ENCODE measurements around the gene C2orf72. TPM values are rescaled to one million over a fixed set of nuclear protein-coding genes. Genes with fewer than 3 reads are reported as not detected.

C2orf72 gene
- total RNA-seq, 1 experiment from 2014 or later, result not detected

DNA sequence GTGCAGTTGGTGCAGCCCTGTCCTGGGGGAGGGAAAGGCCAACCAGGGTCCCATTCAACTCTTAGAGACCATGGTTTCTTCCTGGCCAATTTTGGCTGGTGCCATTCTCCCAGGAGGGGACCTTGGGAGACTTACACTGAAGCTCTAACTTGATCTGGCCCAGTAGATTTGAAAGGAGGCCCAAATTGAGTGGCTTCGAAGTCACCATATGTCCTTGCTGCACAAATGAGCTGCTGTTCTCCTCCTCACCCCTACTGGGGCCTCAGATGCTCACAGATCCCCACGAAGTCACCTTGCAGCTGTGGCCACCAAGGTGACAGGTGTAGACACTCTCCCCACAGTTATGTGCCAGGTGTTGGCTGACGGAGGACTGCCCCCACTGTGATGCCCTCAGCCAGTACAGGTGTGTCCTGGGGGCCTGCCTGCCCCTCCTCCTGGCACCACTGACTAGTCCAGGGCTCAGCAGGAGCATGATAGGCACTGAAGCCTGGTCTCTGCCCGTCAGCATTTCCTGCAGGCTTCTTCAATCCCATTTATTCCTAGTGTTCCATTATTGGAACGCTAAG, 4.7 kb upstream of the C2orf72 start:
- H3K9me3 ChIP-seq (ENCODE audit: insufficient read depth, low read depth), result no peaks in the 10 kb centered on the region
- H3K27ac ChIP-seq, result no peak overlapping the region
- no peaks in the 10 kb centered on the region for H3K9me2 ChIP-seq (ENCODE audit: insufficient read depth)
- H3K4me2 ChIP-seq, result no peak overlapping the region
- no peak for TF ChIP-seq EZH2 (IDR thresholded peaks at IDR 0.05; ENCODE audit: low read depth)
- TF ChIP-seq, protein P1, sequence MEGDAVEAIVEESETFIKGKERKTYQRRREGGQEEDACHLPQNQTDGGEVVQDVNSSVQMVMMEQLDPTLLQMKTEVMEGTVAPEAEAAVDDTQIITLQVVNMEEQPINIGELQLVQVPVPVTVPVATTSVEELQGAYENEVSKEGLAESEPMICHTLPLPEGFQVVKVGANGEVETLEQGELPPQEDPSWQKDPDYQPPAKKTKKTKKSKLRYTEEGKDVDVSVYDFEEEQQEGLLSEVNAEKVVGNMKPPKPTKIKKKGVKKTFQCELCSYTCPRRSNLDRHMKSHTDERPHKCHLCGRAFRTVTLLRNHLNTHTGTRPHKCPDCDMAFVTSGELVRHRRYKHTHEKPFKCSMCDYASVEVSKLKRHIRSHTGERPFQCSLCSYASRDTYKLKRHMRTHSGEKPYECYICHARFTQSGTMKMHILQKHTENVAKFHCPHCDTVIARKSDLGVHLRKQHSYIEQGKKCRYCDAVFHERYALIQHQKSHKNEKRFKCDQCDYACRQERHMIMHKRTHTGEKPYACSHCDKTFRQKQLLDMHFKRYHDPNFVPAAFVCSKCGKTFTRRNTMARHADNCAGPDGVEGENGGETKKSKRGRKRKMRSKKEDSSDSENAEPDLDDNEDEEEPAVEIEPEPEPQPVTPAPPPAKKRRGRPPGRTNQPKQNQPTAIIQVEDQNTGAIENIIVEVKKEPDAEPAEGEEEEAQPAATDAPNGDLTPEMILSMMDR (conservative IDR thresholded peaks at IDR 0.05), result no peak
- no peak overlapping the region for H3K4me3 ChIP-seq
- intact Hi-C loops (cut with micrococcal nuclease; ENCODE audit: unreplicated experiment), result no loop called here
- H3K79me2 ChIP-seq (ENCODE audit: low read depth), result no peaks in the 10 kb centered on the region
- H2AFZ ChIP-seq, result no peak overlapping the region
- H3K36me3 ChIP-seq (ENCODE audit: low read depth), result no peaks in the 10 kb centered on the region
- H4K20me1 ChIP-seq (ENCODE audit: insufficient read depth), result no peaks in the 10 kb centered on the region
- H3F3A ChIP-seq (ENCODE audit: insufficient read depth, low read depth), result no peaks in the 10 kb centered on the region
- no peaks in the 10 kb centered on the region for H3K4me1 ChIP-seq (replicated peaks; ENCODE audit: insufficient read depth)
- BruUV-seq (replicated peaks), result no TSS peak
- ChIA-PET CTCF (no interaction called here), POLR2A (ENCODE audit: unreplicated experiment) (no interaction called here)
- H3K27me3 ChIP-seq (ENCODE audit: insufficient read depth, low read depth), result peaks cover 9% of the 10 kb centered on the region; the same call in 1 of the 2 replicates
- no peak for DNase-seq

DNA sequence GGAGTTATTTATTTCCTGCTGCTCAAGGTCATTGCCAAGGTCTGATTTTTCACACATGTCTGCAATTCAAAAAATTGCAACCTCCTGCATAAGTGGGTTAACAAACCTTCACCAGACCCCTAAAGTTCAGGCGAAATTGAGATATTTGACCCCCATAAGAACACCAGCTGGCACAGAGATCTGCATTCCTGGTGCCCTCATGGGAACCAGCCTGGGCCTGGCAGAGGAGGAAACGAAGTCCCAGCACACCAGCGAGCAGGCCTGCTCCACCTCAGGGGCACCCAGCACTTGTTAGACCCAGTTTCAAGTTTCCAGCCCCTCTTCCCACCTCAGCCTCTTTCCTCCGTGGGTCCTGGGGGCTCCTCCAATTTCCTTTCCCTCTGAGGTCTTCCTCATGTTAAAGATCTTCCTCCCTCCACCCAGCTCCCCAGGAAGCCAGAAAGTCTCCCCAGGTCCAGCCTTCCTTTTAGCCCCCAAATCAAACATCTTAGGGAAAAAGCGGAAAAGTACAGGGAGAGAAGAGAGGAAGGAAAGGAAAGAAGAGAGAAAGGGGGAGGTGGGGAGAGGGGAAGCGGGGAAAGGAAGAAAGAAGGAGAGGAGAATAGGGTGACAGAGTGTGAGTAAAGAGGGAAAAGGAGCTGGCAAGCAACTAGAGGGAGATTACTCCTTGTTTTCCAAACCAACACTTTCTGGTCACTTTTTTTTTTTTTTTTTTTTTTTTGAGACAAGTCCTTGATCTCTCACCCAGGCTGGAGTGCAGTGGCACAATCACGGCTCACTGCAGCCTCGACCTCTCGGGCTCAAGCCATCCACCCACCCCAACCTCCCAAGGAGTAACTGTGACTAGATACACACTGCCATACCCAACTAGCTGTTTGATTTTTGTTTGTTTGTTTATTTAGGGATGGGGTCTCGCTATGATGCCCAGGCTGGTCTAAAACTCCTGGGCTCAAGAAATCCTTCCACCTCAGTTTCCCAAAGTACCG, 3.9 kb upstream of the C2orf72 start:
- Histone ChIP-seq H3K9me2 (ENCODE audit: insufficient read depth) (no peaks in the 10 kb centered on the region), H2AFZ (no peak overlapping the region), H3K4me1 (replicated peaks; ENCODE audit: insufficient read depth) (no peaks in the 10 kb centered on the region), H3K9me3 (ENCODE audit: insufficient read depth, low read depth) (no peaks in the 10 kb centered on the region), H3K4me2 (no peak overlapping the region), H3F3A (ENCODE audit: insufficient read depth, low read depth) (no peaks in the 10 kb centered on the region), H4K20me1 (ENCODE audit: insufficient read depth) (no peaks in the 10 kb centered on the region), H3K79me2 (ENCODE audit: low read depth) (no peaks in the 10 kb centered on the region), H3K4me3 (no peak overlapping the region), H3K36me3 (ENCODE audit: low read depth) (no peaks in the 10 kb centered on the region), H3K27me3 (ENCODE audit: insufficient read depth, low read depth) (peaks cover 9% of the 10 kb centered on the region; the same call in 1 of the 2 replicates), H3K27ac (no peak overlapping the region)
- CTCF ChIA-PET, result no interaction called here
- intact Hi-C loops (cut with micrococcal nuclease; ENCODE audit: unreplicated experiment), result no loop called here
- DNase-seq, result no peak
- TF ChIP-seq, protein P1 (conservative IDR thresholded peaks at IDR 0.05), result no peak
- TF ChIP-seq EZH2 (IDR thresholded peaks at IDR 0.05; ENCODE audit: low read depth), result no peak
- POLR2A ChIA-PET (ENCODE audit: unreplicated experiment), result no interaction called here
- BruUV-seq (replicated peaks), result no TSS peak

DNA sequence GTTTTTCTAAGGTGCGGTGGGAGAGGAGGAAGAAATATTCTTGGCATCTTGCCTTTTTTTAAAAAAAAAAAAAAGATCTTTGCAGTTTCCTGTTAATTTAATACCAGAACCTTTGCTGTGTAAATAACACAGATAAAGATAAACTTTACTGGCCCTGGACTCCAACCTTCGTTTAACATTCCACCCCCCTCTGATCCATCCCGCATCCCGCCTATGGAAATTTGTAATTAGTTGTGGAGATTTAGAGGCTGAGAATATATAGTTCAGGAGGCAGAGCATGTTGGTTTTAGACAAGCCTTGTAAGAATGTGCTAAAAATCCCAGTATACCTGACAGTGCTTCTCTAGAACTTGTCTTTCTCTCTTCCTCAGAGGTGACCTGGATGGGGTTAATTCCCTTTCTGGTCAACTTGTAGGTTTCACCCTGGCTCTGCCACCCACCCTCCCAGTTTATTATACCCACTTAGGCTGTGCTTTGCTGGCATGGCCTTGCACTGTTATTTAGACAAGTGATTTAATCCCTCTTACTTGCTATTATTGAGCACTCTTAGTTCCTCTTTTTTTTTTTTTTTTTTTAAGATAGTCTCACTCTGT, 2.9 kb upstream of the C2orf72 start:
- Histone ChIP-seq H3K4me1 (replicated peaks; ENCODE audit: insufficient read depth) (no peaks in the 10 kb centered on the region), H4K20me1 (ENCODE audit: insufficient read depth) (no peaks in the 10 kb centered on the region), H3F3A (ENCODE audit: insufficient read depth, low read depth) (no peaks in the 10 kb centered on the region), H2AFZ (no peak overlapping the region), H3K27me3 (ENCODE audit: insufficient read depth, low read depth) (peaks cover 14% of the 10 kb centered on the region; the same call in 1 of the 2 replicates), H3K9me2 (ENCODE audit: insufficient read depth) (no peaks in the 10 kb centered on the region), H3K4me2 (no peak overlapping the region), H3K4me3 (no peak overlapping the region), H3K9me3 (ENCODE audit: insufficient read depth, low read depth) (no peaks in the 10 kb centered on the region), H3K79me2 (ENCODE audit: low read depth) (no peaks in the 10 kb centered on the region), H3K36me3 (ENCODE audit: low read depth) (no peaks in the 10 kb centered on the region), H3K27ac (no peak overlapping the region)
- no peak for DNase-seq
- BruUV-seq (replicated peaks), result no TSS peak
- intact Hi-C loops (cut with micrococcal nuclease; ENCODE audit: unreplicated experiment), result no loop called here
- TF ChIP-seq, protein P1 (conservative IDR thresholded peaks at IDR 0.05), result no peak
- no peak for TF ChIP-seq EZH2 (IDR thresholded peaks at IDR 0.05; ENCODE audit: low read depth)
- CTCF ChIA-PET, result no interaction called here
- POLR2A ChIA-PET (ENCODE audit: unreplicated experiment), result no interaction called here

Data from PC-9 (cell line).